T follicular helper cell (primary cell): Measurements from ENCODE around the gene SLC6A1.
A peak's percentile ranks its signal among the peaks of the same experiment; 100 is the strongest.

Source experiments
- DNase-seq: peaks from one replicate; pipeline ENCODE4 v3.0.0-alpha.2; 2020; ENCODE audit warnings: low read depth
- total RNA-seq, 2 experiments: gene quantifications; one replicate each; lab custom pipeline; 2026; lab: John Stamatoyannopoulos, UW

Gene SLC6A1
- 0 reads per million in 2 experiments for total RNA-seq

- DNase-seq: no peak
These were observed at the start of gene SLC6A1 for GRCh38 chr3:10992017-10992942. Gene SLC6A1, plus strand, starts transcription at chr3:10992748. Its CDS starts 24,464 bp downstream, at chr3:11017212.

GRCh38 chr3:10944866-10945265 lies 47.7 kb upstream of the SLC6A1 start:
- no peak for DNase-seq

- DNase-seq: peak; percentile 21
These were observed 46.8 kb upstream of the SLC6A1 start for GRCh38 chr3:10945683-10946287.

DNA sequence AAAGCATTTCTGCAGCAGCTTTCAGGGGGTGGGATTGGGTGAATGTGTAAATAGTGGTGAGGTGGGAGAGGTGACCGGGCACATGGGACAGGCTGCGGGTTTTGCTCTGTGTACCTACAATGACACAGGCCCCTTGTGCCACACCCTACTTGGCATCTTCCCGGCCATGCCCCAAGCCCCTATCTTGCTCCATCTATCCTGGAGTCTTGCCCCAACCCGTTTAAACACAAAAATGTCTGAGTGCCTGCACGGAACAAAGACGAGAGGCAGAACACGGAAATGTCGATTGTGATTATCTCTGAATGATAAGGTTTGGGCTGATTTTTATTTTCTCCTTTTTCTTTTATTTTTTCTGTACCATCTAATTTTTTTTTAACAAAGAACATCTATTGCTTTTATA lies 46.0 kb upstream of the SLC6A1 start:
- DNase-seq: no peak

DNA sequence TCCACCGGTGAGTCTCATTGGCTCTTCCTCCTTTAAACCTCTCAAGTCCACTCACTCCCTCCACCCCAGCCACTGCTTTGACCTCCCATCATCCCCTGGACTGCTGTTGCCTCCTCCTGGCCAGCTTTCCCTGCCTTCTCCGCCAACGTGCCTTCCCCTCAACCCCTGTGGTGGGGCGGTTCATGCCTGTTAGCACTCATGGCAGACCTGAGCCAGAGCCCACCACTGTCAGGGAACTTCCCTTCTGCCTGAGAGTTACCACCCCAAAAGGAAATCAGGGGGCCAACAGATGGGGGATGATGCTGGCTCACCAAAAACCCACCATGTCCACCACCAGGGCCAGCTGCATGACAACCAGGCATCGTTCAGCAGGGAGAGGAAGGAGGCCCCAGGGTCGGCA lies 44.2 kb upstream of the SLC6A1 start:
- DNase-seq: no peak

DNA sequence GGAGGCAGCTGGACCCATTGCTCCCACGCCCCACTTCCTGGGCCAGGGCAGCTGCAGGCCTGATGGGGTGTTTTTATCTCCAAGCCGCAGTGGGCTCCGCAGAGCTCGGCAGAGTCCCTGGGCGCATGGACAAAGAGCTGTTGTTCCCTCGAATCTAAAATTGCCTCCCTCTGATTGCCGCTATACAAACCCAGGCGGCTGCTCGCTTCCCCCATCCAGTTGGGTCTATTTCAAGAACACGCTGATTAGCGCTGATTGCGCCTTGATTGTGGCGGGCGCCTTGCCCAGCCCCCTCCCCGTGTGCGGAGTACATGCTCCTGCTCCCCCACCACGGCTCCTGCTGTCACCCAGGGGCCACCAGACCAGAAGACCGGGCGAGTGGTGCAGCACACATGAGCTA lies 43.4 kb upstream of the SLC6A1 start:
- DNase-seq: no peak

GRCh38 chr3:10950476-10951294 lies 41.9 kb upstream of the SLC6A1 start:
- no peak for DNase-seq

GRCh38 chr3:10951295-10951926 lies 41.1 kb upstream of the SLC6A1 start:
- DNase-seq: no peak

DNA sequence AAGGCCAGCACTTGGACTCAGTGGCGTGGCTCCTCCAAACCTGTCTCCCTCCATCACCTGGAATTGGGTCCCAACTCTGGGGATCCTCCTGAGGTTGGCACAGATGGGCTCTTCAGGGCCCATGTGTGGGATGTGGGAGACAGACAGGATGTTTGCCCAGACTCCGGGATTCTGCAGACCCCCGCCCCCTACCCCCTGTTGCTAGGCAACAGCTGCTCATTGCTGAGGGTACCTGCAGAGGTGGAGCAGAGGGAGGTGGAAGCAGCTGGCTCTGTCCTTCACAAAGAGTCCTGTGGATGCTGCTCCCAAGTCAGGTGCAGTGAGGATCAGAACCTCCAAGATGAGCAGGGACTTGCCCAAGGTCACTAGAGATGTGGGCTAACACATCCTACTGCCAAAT lies 40.0 kb upstream of the SLC6A1 start:
- DNase-seq: no peak

- DNase-seq: no peak
These were observed 37.8 kb upstream of the SLC6A1 start for GRCh38 chr3:10954740-10955139.

DNA sequence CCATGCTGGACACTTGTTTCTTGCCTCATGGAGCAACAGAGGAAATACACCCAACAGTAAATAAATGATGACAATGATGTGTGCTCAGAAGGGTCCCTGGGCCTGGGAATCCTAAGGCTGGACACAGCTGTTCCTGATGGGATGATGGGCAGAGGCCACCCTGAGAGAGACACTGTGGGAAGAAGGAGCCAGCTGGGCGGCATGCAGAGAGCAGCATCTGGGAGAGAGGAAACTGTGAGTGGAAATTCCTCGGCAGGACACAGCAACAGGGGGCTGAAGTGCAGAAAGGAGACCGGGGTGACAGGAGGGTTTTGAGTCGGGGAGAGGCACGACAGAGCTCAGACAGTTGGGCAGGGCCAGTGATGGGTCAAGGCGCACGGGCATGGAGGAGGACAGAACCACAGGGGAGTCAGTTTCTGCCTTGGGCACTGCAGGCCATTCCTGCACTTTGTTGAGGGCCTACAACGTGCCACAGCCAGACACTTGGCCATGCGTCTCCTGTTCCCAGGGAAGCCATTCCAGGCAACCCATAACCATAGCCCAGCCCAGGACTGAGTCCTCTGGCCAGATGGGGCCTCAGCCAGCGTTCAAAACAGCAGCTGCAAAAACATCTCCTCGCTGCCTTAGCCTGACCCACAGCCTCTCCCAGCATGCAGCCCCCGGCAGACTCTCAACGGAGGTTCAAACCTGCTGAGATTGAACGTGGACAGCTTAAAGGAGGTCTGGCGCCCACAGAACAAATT lies 36.7 kb upstream of the SLC6A1 start:
- no peak for DNase-seq

GRCh38 chr3:10956531-10956930 lies 36.0 kb upstream of the SLC6A1 start:
- DNase-seq: no peak

GRCh38 chr3:10956986-10957385 lies 35.6 kb upstream of the SLC6A1 start:
- no peak for DNase-seq

GRCh38 chr3:10957976-10958749 lies 34.4 kb upstream of the SLC6A1 start:
- no peak for DNase-seq

DNA sequence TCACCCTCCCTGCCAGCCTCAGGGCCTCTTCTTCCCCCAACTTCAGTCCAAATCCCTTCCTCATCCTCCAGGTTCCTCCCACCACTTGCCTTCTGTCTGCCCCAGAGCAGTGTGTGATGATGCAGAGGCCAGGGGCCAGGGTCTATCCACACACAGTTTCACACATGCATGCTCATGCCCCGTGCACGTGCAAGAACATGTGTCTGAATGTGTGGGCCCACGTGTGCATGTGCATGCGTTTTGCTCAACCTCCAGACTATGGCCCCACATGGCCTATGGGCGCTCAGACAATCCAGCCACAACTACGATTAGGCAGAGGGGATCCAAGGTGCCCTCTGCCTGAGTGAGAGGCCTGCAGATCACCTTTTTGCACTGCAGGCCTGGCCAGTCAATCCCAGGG lies 32.3 kb upstream of the SLC6A1 start:
- no peak for DNase-seq

DNA sequence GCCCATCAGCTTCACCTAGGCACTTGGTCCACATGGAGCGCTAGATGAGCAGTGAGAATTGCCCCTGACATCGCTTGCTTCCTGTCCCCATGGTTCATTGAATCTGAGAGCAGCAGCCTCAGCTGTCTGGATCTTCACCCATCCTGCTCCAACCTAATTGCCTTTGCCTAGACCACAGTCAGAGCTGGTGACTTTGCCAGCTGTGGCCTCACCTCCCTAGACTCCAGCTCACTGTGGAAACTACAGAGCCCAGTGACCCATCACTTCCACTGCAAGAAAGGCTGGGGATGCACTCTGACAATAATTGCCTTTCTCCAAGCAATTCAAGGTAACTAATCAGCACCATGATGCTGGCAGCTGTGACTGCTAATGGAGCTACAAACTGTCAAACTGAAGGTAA lies 30.6 kb upstream of the SLC6A1 start:
- no peak for DNase-seq

GRCh38 chr3:10962481-10963036 lies 30.0 kb upstream of the SLC6A1 start:
- DNase-seq: no peak

DNA sequence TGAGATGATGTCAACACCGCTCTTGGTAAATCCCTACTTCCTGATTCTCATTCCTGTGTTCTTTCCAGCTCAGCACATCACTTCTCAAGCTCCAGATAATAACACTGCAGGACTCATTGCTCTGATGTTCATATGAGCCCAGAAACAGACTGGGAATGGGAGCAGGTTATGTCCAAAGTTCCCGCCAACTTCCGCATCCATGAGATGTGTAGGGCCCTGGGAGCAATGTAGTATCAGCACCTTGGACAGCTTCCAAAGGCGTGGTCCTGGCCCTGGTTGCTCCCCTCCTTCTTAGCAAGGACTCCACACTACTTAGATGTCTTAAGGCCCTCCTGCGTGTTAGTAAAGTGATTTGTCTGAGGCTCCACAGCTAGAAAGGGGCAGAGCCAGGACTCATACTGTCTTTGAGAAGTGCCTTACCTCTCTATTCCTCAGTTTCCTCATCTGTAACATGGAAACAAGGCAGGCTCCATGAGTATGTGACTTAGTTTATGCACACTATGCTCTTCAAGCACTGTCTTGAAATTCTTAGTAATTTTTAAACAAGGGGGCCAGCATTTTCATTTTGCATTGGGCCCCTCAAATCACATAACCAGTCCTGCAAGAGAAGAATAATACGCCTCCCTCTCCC lies 27.9 kb upstream of the SLC6A1 start:
- no peak for DNase-seq

- no peak for DNase-seq
These were observed 24.1 kb upstream of the SLC6A1 start for GRCh38 chr3:10968401-10968800.
